CD4-positive, CD25-positive, alpha-beta regulatory T cell (primary cell): ENCODE data around the gene KRTAP10-7. TPM values are rescaled to one million over a fixed set of nuclear protein-coding genes. Genes with fewer than 3 reads are reported as not detected.
"Not testable (repeated sequence)": the region's sequence is repeated elsewhere in the genome, so short reads cannot be mapped to it uniquely, and the experiment has no call there.

Experiments
- ATAC-seq, 2 donors: fragments of 150-1000 bp; cut with Tn5 transposase; one replicate each; pipeline ENCODE4 v1.10.0; 2021; ENCODE audit warnings: low read depth in 2 of 2, moderate number of reproducible peaks in 2 of 2, moderate library complexity in 1 of 2
- DNase-seq, 3 donors: peaks; one replicate each; pipeline versions ENCODE4 v3.0.0 to v3.0.0-alpha.2; 2012 to 2022; ENCODE audit warnings: mixed read lengths in 1 of 3
- H3K27ac ChIP-seq: one replicate; pipeline ENCODE4 v1.7.0; 2013; ENCODE audit warnings: mild to moderate bottlenecking, low read length; ENCODE audit not compliant: insufficient read depth, poor library complexity, severe bottlenecking
- H3K27me3 ChIP-seq: one replicate; pipeline ENCODE4 v1.7.0; 2013; ENCODE audit warnings: low read length; ENCODE audit not compliant: control insufficient read depth, insufficient read depth
- H3K36me3 ChIP-seq: one replicate; pipeline ENCODE4 v1.7.0; 2013; ENCODE audit warnings: mild to moderate bottlenecking, low read length, moderate library complexity; ENCODE audit not compliant: control insufficient read depth, insufficient read depth
- H3K4me1 ChIP-seq: 2 replicates; pipeline ENCODE4 v1.7.0; 2013; ENCODE audit warnings: mild to moderate bottlenecking, low read length; ENCODE audit not compliant: insufficient read depth, control insufficient read depth, poor library complexity, severe bottlenecking
- H3K4me3 ChIP-seq: one replicate; pipeline ENCODE4 v1.7.0; 2013; ENCODE audit warnings: low read depth, mild to moderate bottlenecking, low read length, moderate library complexity
- H3K9me3 ChIP-seq, 2 experiments: 1 replicate in 1 of 2; 2 replicates in 1 of 2; pipeline ENCODE4 v1.7.0; 2013; ENCODE audit warnings: low read length in 2 of 2, mild to moderate bottlenecking in 1 of 2, moderate library complexity in 1 of 2; ENCODE audit not compliant: control insufficient read depth in 2 of 2
- H3K27ac Mint-ChIP-seq, 3 donors: one replicate each; pipeline ENCODE4 v1.8.0; 2020 to 2022; ENCODE audit warnings: mild to moderate bottlenecking in 3 of 3, mixed read lengths in 3 of 3, moderate library complexity in 2 of 3
- H3K27me3 Mint-ChIP-seq: one replicate; pipeline ENCODE4 v1.8.0; 2022; ENCODE audit warnings: mild to moderate bottlenecking, mixed read lengths
- H3K36me3 Mint-ChIP-seq: one replicate; pipeline ENCODE4 v1.8.0; 2020; ENCODE audit warnings: mixed read lengths
- H3K4me1 Mint-ChIP-seq, 4 donors: one replicate each; pipeline ENCODE4 v1.8.0; 2020 to 2022; ENCODE audit warnings: mixed read lengths in 4 of 4, mild to moderate bottlenecking in 1 of 4
- H3K4me3 Mint-ChIP-seq, 4 donors: one replicate each; pipeline ENCODE4 v1.8.0; 2020 to 2022; ENCODE audit warnings: mild to moderate bottlenecking in 4 of 4, mixed read lengths in 4 of 4, moderate library complexity in 3 of 4
- H3K9me3 Mint-ChIP-seq, 7 donors: one replicate each; pipeline ENCODE4 v1.8.0; 2020 to 2022; ENCODE audit warnings: mixed read lengths in 7 of 7, mild to moderate bottlenecking in 3 of 7, moderate library complexity in 2 of 7
- polyA plus RNA-seq, 4 donors: library from polyadenylated mRNA; unstranded; fragments of 300-500 nt; fragmentation: Illumina TruSeq; gene quantifications; one replicate each; pipeline ENCODE4 v1.2.3, GENCODE V29; 2021
- total RNA-seq: library from RNA; stranded (reverse); gene quantifications from one replicate; pipeline ENCODE4 v1.2.3, GENCODE V29; 2022

Gene KRTAP10-7
- total and polyA plus RNA-seq, 5 donors from 2014 or later, result not detected

DNA sequence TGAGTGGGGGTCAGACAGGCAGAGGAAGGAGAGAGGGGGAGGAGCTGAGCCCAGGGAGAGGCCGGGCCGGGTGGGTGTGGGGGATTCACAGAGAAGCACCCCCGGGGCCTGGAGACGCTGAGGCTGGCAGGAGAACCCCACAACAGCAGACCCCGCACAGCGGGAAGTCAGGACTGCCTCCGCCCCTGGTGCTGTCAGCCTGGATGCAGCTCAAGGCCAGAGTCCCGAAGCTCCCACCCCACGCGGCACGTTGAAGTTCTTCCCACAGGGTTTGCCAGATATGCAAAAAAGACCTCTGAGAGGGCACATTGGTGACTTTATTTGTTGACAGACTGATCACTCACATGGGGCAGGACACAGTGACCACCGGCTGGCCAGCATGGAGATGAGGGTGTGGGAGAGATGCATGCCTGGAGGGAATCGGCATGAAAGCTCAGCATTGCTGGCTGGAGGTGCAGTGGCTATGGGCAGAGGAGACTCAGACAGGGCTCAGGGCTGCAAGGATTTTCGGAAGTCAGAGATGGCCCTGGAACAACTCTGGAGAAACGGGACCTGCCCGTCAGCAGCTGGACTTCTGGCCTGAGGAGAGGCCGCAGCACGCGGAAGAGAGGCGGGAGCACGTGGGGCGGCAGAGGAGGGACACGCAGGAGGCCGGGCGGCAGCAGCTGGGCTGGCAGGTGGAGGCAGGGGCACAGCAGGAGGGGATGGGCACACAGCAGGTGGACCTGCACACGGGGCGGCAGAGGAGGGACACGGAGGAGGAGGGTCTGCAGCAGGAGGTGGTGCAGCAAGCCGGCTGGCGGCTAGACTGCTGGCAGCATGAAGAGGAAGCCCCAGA is 42.7 kb upstream of the KRTAP10-7 start:
- peaks cover 0 to 30% (median 9%) of the 10 kb centered on the region in 7 donors for H3K9me3 Mint-ChIP-seq

DNA sequence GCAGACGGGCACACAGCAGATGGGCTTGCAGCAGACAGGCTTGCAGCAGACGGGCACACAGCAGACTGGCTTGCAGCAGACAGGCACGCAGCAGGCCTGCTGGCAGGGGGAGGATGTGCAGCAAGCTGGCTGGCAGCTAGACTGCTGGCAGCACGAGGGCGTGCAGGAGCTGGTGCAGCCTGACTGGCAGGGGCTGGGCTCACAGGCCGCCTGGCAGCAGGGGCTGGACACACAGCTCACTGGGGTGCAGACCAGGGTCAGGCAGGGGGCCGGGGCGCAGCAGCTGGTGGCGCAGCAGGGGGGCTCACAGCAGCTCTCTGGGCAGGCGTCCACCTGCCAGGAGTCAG is 42.1 kb upstream of the KRTAP10-7 start:
- not testable (repeated sequence) for H3K36me3 Mint-ChIP-seq, H3K27ac Mint-ChIP-seq, H3K27ac ChIP-seq, H3K27me3 ChIP-seq, H3K4me1 ChIP-seq, H3K4me3 Mint-ChIP-seq, H3K27me3 Mint-ChIP-seq, H3K9me3 ChIP-seq, H3K4me3 ChIP-seq, DNase-seq, ATAC-seq, H3K36me3 ChIP-seq, H3K4me1 Mint-ChIP-seq
- peaks cover 0 to 30% (median 9%) of the 10 kb centered on the region in 7 donors for H3K9me3 Mint-ChIP-seq

More for the DNA sequence above, 42.7 kb upstream of the KRTAP10-7 start:
- Mint-ChIP-seq H3K27ac (no peak overlapping the region), H3K27me3 (no peaks in the 10 kb centered on the region), H3K4me1 (no peaks in the 10 kb centered on the region), H3K36me3 (peaks cover 6% of the 10 kb centered on the region), H3K4me3 (no peak overlapping the region)
- Histone ChIP-seq H3K27ac (no peak overlapping the region), H3K36me3 (no peaks in the 10 kb centered on the region), H3K27me3 (no peaks in the 10 kb centered on the region), H3K4me3 (no peak overlapping the region), H3K4me1 (no peaks in the 10 kb centered on the region), H3K9me3 (peaks cover 4 to 5% of the 10 kb centered on the region in 2 experiments)
- DNase-seq (no peak), ATAC-seq (no peak)

DNA sequence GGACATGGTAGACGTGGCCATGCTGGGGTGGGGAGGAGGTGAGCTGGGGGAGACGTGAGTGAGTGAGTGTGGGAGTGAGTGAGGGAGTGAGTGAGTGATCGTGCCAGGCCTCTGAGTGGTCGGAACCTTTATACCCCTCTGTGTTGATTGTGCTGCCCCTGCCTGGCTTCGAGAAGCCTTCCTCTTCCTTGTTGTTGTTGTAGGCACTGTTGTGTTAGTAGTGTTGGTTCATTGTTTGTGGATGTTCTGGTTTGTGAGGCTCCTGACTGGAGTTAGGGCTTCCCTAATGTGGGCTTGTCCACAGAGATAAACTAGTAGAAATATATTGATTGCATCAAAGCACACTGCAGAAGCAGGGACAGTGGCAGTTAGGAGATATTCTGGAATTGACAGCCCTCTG is 41.7 kb upstream of the KRTAP10-7 start, which contains the start of gene KRTAP10-3:
KRTAP10-3 (minus strand) TSS at position 101 of the 400 bp plus-strand sequence; CDS start at position 21, 80 bp downstream.
- no peak within 1 kb of the TSS for H3K4me3 Mint-ChIP-seq
- H3K36me3 ChIP-seq, result no peaks in the 10 kb centered on the region
- H3K27ac Mint-ChIP-seq, result peak within 1 kb of the TSS in 1 of 3 donors; percentile 72
- H3K27me3 ChIP-seq, result no peaks in the 10 kb centered on the region
- no peak for ATAC-seq
- DNase-seq, result no peak
- H3K4me1 Mint-ChIP-seq, result no peaks in the 10 kb centered on the region
- peaks cover 6% of the 10 kb centered on the region for H3K36me3 Mint-ChIP-seq
- H3K27me3 Mint-ChIP-seq, result no peaks in the 10 kb centered on the region
- peaks cover 0 to 30% (median 9%) of the 10 kb centered on the region in 7 donors for H3K9me3 Mint-ChIP-seq
- H3K4me1 ChIP-seq, result no peaks in the 10 kb centered on the region
- no peak within 1 kb of the TSS for H3K27ac ChIP-seq
- no peak within 1 kb of the TSS for H3K4me3 ChIP-seq
- peaks cover 5% of the 10 kb centered on the region in 2 experiments for H3K9me3 ChIP-seq

DNA sequence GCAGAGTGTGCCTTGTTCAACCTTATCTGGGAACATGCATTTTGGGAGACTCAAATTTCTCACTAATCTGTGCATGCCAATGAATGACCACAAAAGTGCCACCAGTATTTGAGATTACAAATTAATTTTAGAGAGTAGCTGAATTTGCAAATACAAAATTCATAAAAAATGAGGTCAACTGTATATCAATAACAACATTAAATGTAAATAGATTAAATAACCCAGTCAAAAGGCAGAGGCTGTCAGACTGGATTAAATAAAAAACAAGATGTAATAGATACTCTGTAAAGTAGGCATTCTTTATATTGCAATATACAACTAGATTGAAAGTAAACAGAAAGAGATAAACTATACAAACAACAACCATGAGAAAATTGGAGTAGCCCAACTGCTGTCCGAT is 36.3 kb upstream of the KRTAP10-7 start:
- no peak overlapping the region for H3K27ac Mint-ChIP-seq
- DNase-seq, result no peak
- peaks cover 11 to 16% (median 13%) of the 10 kb centered on the region in 4 donors for H3K4me1 Mint-ChIP-seq

DNA sequence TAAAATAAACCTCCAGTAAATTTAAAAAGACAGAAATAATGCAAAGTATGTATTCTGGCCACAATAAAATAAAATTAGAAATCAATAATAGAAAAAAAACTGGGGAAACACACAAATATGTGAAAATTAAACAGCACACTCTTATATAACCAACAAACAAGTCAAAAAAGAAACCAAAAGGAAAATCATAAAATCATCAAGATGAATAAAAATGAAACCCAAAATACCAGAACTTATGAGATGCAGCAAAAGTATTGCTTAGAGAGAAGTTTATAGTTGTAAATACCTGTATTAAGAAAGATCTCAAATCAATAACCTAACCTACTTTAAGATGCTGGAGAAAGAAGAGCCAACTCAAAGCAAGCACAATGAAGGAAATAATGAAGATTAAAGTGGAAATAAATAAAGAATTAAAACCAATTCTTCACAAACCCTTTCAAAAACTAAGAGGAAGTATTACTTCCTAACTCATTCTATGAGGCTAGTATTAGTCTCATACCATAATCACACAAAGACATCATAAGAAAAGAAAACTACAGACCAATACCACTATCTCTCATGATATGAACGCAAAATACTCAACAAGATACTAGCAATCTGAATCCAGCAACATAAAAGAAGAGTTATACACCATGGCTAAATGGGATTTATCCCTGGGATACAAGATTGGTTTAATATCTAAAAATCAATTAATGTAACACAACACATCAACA is 35.4 kb upstream of the KRTAP10-7 start:
- Mint-ChIP-seq H3K36me3 (peaks cover 6% of the 10 kb centered on the region), H3K27ac (peak overlapping the region; percentile 1 to 84 (median 51)), H3K4me3 (peak overlapping the region; percentile 4 to 74 (median 14)), H3K27me3 (no peaks in the 10 kb centered on the region), H3K9me3 (peaks cover 0 to 24% (median 9%) of the 10 kb centered on the region in 7 donors), H3K4me1 (peaks cover 11 to 17% (median 14%) of the 10 kb centered on the region in 4 donors)
- peak overlapping the region; percentile 38 for H3K4me3 ChIP-seq
- DNase-seq, result peak in 2 of 3 donors; percentile 19 to 26
- no peaks in the 10 kb centered on the region for H3K27me3 ChIP-seq
- H3K27ac ChIP-seq, result peak overlapping the region; percentile 72
- peaks cover 12% of the 10 kb centered on the region for H3K4me1 ChIP-seq
- H3K36me3 ChIP-seq, result no peaks in the 10 kb centered on the region
- no peak for ATAC-seq
- peaks cover 2 to 5% of the 10 kb centered on the region in 2 experiments for H3K9me3 ChIP-seq

More for the DNA sequence above, 36.3 kb upstream of the KRTAP10-7 start:
- Histone ChIP-seq H3K9me3 (peaks cover 5% of the 10 kb centered on the region in 2 experiments), H3K4me3 (no peak overlapping the region), H3K4me1 (peaks cover 12% of the 10 kb centered on the region), H3K36me3 (no peaks in the 10 kb centered on the region), H3K27ac (peak overlapping the region; percentile 72), H3K27me3 (no peaks in the 10 kb centered on the region)
- peaks cover 0 to 26% (median 9%) of the 10 kb centered on the region in 7 donors for H3K9me3 Mint-ChIP-seq
- peaks cover 6% of the 10 kb centered on the region for H3K36me3 Mint-ChIP-seq
- no peak for ATAC-seq
- H3K27me3 Mint-ChIP-seq, result no peaks in the 10 kb centered on the region
- no peak overlapping the region for H3K4me3 Mint-ChIP-seq

DNA sequence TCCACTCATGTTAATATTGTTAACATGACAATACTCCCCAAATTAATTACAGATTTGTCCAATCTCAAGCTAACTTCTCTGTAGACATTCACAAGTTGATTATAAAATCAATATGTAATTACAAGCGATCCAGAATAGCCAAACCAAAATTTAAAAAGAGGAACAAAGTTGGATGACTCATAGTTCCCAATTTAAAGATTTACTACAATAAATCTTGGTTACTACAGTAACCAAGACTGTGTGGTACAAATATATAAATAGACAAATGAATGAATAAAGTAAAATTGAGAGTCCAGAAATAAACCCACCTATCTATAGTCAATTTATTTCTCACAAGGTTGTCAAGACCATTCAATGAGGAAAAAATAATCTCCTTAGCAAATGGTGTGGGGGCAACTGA is 34.0 kb upstream of the KRTAP10-7 start:
- H3K4me3 Mint-ChIP-seq, result no peak overlapping the region
- no peak for DNase-seq
- ATAC-seq, result no peak
- H3K4me1 ChIP-seq, result peaks cover 12% of the 10 kb centered on the region
- peaks cover 11 to 17% (median 14%) of the 10 kb centered on the region in 4 donors for H3K4me1 Mint-ChIP-seq
- H3K27ac Mint-ChIP-seq, result no peak overlapping the region
- no peaks in the 10 kb centered on the region for H3K36me3 Mint-ChIP-seq
- peaks cover 0 to 12% (median 7%) of the 10 kb centered on the region in 7 donors for H3K9me3 Mint-ChIP-seq
- H3K36me3 ChIP-seq, result no peaks in the 10 kb centered on the region
- peaks cover 2% of the 10 kb centered on the region for H3K27me3 Mint-ChIP-seq
- H3K27me3 ChIP-seq, result no peaks in the 10 kb centered on the region
- peaks cover 2 to 5% of the 10 kb centered on the region in 2 experiments for H3K9me3 ChIP-seq
- no peak overlapping the region for H3K27ac ChIP-seq
- no peak overlapping the region for H3K4me3 ChIP-seq

DNA sequence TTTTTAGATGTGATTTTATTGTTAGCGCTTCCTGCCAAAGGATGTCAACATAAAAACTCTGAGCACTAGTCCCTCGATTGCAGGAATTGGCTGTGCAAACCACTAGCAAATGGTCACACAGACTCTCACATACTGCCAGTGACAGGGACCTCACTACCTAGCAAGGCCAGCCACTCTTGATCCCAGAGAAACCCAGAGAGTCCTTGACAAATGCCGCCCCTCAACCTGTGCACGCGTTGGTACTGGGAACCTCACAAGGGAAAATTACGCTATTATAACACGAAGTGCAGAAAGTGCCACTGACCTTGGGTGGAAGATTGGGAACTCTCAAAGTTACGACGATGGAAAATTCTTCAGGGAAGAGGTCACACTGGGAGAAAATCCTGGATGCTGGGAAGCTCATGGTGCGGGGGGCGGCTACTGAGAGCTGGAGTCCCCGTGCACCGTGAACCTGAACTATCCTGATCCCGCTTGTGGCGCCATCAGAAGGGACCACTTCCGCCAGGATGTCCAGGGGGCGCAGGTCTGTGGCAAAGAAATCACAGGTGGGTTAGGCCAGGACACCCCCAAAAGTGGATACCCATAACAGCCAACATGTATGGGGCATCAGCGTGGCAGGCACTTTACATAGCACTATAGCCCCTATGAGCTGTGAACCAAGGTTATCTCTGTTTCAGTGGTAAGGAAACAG is 32.8 kb upstream of the KRTAP10-7 start:
- no peak overlapping the region for H3K4me3 Mint-ChIP-seq
- H3K9me3 Mint-ChIP-seq, result peaks cover 0 to 7% (median 2%) of the 10 kb centered on the region in 7 donors
- H3K4me1 Mint-ChIP-seq, result peaks cover 11 to 17% (median 14%) of the 10 kb centered on the region in 4 donors
- Histone ChIP-seq H3K36me3 (no peaks in the 10 kb centered on the region), H3K27me3 (no peaks in the 10 kb centered on the region), H3K4me3 (no peak overlapping the region), H3K9me3 (peaks cover 0 to 1% of the 10 kb centered on the region in 2 experiments), H3K27ac (no peak overlapping the region), H3K4me1 (peaks cover 12% of the 10 kb centered on the region)
- no peak for ATAC-seq
- DNase-seq, result no peak
- H3K36me3 Mint-ChIP-seq, result no peaks in the 10 kb centered on the region
- no peak overlapping the region for H3K27ac Mint-ChIP-seq
- H3K27me3 Mint-ChIP-seq, result peaks cover 5% of the 10 kb centered on the region
